NCI-H524 treated with DMSO at 0.1 percent for 48 hours (cell line): ENCODE results near the gene SLC6A2.

Experiments
- DNase-seq: peaks from one replicate; lab custom pipeline; 2025; lab: John Stamatoyannopoulos, UW

Gene SLC6A2

GRCh38 chr16:55672471-55672870, 16.7 kb downstream of the SLC6A2 start:
- no peak for DNase-seq

GRCh38 chr16:55678161-55678821, 22.5 kb downstream of the SLC6A2 start:
- no peak for DNase-seq

- DNase-seq, result no peak
These were observed 26.3 kb downstream of the SLC6A2 start for GRCh38 chr16:55682086-55682485.

GRCh38 chr16:55685973-55686372, 30.2 kb downstream of the SLC6A2 start:
- DNase-seq, result no peak

- DNase-seq, result no peak
These were observed 30.9 kb downstream of the SLC6A2 start for GRCh38 chr16:55686671-55687070.

- no peak for DNase-seq
These were observed 32.0 kb downstream of the SLC6A2 start for GRCh38 chr16:55687802-55688201.

- no peak for DNase-seq
These were observed 35.1 kb downstream of the SLC6A2 start for GRCh38 chr16:55690841-55691240.

GRCh38 chr16:55691771-55692170, 36.0 kb downstream of the SLC6A2 start:
- DNase-seq, result no peak

- DNase-seq, result no peak
These were observed 39.8 kb downstream of the SLC6A2 start for GRCh38 chr16:55695595-55695994.

GRCh38 chr16:55697867-55698266, 42.1 kb downstream of the SLC6A2 start:
- no peak for DNase-seq

- DNase-seq, result no peak
These were observed 42.5 kb downstream of the SLC6A2 start for GRCh38 chr16:55698331-55698730.

GRCh38 chr16:55698946-55699345, 43.2 kb downstream of the SLC6A2 start:
- no peak for DNase-seq

- no peak for DNase-seq
These were observed 43.8 kb downstream of the SLC6A2 start for GRCh38 chr16:55699616-55700015.

GRCh38 chr16:55700067-55700466, 44.3 kb downstream of the SLC6A2 start:
- DNase-seq, result no peak

- DNase-seq, result no peak
These were observed 45.2 kb downstream of the SLC6A2 start for GRCh38 chr16:55700961-55701360.

GRCh38 chr16:55701442-55702319, 45.9 kb downstream of the SLC6A2 start:
- no peak for DNase-seq

- DNase-seq, result no peak
These were observed 47.5 kb downstream of the SLC6A2 start for GRCh38 chr16:55703003-55704001.

- DNase-seq, result no peak
These were observed 51.1 kb downstream of the SLC6A2 start for GRCh38 chr16:55706739-55707384.

- no peak for DNase-seq
These were observed 54.0 kb downstream of the SLC6A2 start for GRCh38 chr16:55709801-55710200.

GRCh38 chr16:55710466-55710865, 54.7 kb downstream of the SLC6A2 start:
- no peak for DNase-seq
